B cell (primary cell): ENCODE measurements around the gene ALDH1A2. TPM values are rescaled to one million over a fixed set of nuclear protein-coding genes. Genes with fewer than 3 reads are reported as not detected.

Experiments
- ATAC-seq: fragments of 200-7000 bp; cut with Tn5 transposase; one replicate; pipeline ENCODE4 v1.10.0; 2021; ENCODE audit warnings: low read depth, mild to moderate bottlenecking, moderate number of reproducible peaks, moderate library complexity
- CTCF ChIA-PET: fragments of 350-600 bp; sonication (Branson Sonifier 250); formaldehyde crosslinking; loops from one replicate; lab custom pipeline; 2021; ENCODE audit warnings: antibody characterized with exemption, inconsistent platforms; lab: Charles Lee
- POLR2A ChIA-PET: fragments of 350-600 bp; sonication (Branson Sonifier 250); formaldehyde crosslinking; loops from one replicate; lab custom pipeline; 2021; ENCODE audit warnings: antibody characterized with exemption; lab: Charles Lee
- DNase-seq: peaks from one replicate; pipeline ENCODE4 v3.0.0; 2013
- H2AFZ ChIP-seq: 2 replicates; pipeline ENCODE4 v1.6.1; 2012; ENCODE audit warnings: mild to moderate bottlenecking, low read depth, low read length; ENCODE audit not compliant: insufficient read depth, poor library complexity, severe bottlenecking
- H3K27ac ChIP-seq, 2 donors: 1 replicate in 1 of 2; 2 replicates in 1 of 2; pipeline ENCODE4 v1.5.1; 2012 to 2013; ENCODE audit warnings: low read length in 2 of 2, mild to moderate bottlenecking in 2 of 2, moderate library complexity in 1 of 2
- H3K27me3 ChIP-seq, 4 experiments: fragments of 200-600 bp in 1 of 4; sonication (generic) in 1 of 4; replicated peaks in 1 of 4; 1 replicate in 2 of 4; 2 replicates in 2 of 4; pipeline versions ENCODE4 v1.6.1 to v1.7.0; 2013 to 2016; ENCODE audit warnings: low read length in 3 of 4, mild to moderate bottlenecking in 2 of 4, mixed read lengths in 1 of 4, moderate library complexity in 1 of 4; ENCODE audit not compliant: insufficient read depth in 4 of 4, control insufficient read depth in 3 of 4; ENCODE audit errors: control extremely low read depth in 1 of 4
- H3K36me3 ChIP-seq, 2 experiments: replicated peaks in 1 of 2; 1 replicate in 1 of 2; 2 replicates in 1 of 2; pipeline versions ENCODE4 v1.6.1 to v1.7.1; 2013; ENCODE audit warnings: low read length in 1 of 2; ENCODE audit not compliant: insufficient read depth in 2 of 2, control insufficient read depth in 1 of 2; ENCODE audit errors: control extremely low read depth in 1 of 2, extremely low read depth in 1 of 2
- H3K4me1 ChIP-seq, 2 donors: fragments of 200-600 bp in 1 of 2; sonication (generic) in 1 of 2; 1 replicate in 1 of 2; 2 replicates in 1 of 2; pipeline versions ENCODE4 v1.5.1 to v1.6.1; 2013 to 2017; ENCODE audit warnings: low read length in 2 of 2; ENCODE audit not compliant: control insufficient read depth in 2 of 2, insufficient read depth in 2 of 2
- H3K4me2 ChIP-seq: replicated peaks from 2 replicates; pipeline ENCODE3; 2012; ENCODE audit warnings: mild to moderate bottlenecking, low read depth, low read length; ENCODE audit not compliant: poor library complexity, severe bottlenecking
- H3K4me3 ChIP-seq, 5 experiments: fragments of 200-600 bp in 1 of 5; sonication (generic) in 1 of 5; 1 replicate in 3 of 5; 2 replicates in 2 of 5; pipeline versions ENCODE4 v1.5.1 to v1.7.0; 2011 to 2016; ENCODE audit warnings: low read length in 4 of 5, mild to moderate bottlenecking in 4 of 5, low read depth in 2 of 5, control low read depth in 1 of 5, moderate library complexity in 1 of 5; ENCODE audit not compliant: insufficient read depth in 1 of 5; ENCODE audit errors: control extremely low read depth in 1 of 5, extremely low read depth in 1 of 5
- H3K79me2 ChIP-seq: fragments of 200-600 bp; sonication (generic); one replicate; pipeline ENCODE4 v1.6.0; 2016; ENCODE audit warnings: low read length; ENCODE audit not compliant: control insufficient read depth, insufficient read depth
- H3K9ac ChIP-seq: fragments of 200-600 bp; sonication (generic); 2 replicates; pipeline ENCODE4 v1.6.1; 2017; ENCODE audit warnings: mild to moderate bottlenecking, low read length, moderate library complexity
- H3K9me3 ChIP-seq, 3 donors: one replicate each; pipeline versions ENCODE4 v1.6.1 to v1.7.1; 2013; ENCODE audit warnings: low read length in 2 of 3; ENCODE audit not compliant: control insufficient read depth in 2 of 3, insufficient read depth in 1 of 3; ENCODE audit errors: control extremely low read depth in 1 of 3
- H4K20me1 ChIP-seq: 2 replicates; pipeline ENCODE4 v1.6.0; 2012; ENCODE audit warnings: mild to moderate bottlenecking, low read length; ENCODE audit not compliant: insufficient read depth, control insufficient read depth, poor library complexity, severe bottlenecking
- H3K27ac Mint-ChIP-seq: one replicate; pipeline ENCODE4 v1.8.0; 2021; ENCODE audit warnings: mixed read lengths
- H3K27me3 Mint-ChIP-seq: one replicate; pipeline ENCODE4 v1.8.0; 2021; ENCODE audit warnings: mixed read lengths
- H3K4me1 Mint-ChIP-seq: one replicate; pipeline ENCODE4 v1.8.0; 2021; ENCODE audit warnings: mixed read lengths
- H3K4me3 Mint-ChIP-seq: one replicate; pipeline ENCODE4 v1.8.0; 2021; ENCODE audit warnings: mixed read lengths
- H3K9me3 Mint-ChIP-seq: one replicate; pipeline ENCODE4 v1.8.0; 2022; ENCODE audit warnings: mixed read lengths; ENCODE audit not compliant: insufficient read depth
- EZH2 ChIP-seq: IDR thresholded peaks from 2 replicates; pipeline ENCODE4 v1.6.1; 2012; ENCODE audit warnings: borderline replicate concordance, low read depth, mild to moderate bottlenecking, moderate library complexity, low read length; ENCODE audit not compliant: insufficient read depth, poor library complexity, severe bottlenecking
- WGBS: methylation state at CpG from one replicate; pipeline ENCODE4 v1.1.5; 2013; ENCODE audit warnings: missing lambda C conversion rate; ENCODE audit not compliant: insufficient coverage; 5-methylcytosine and 5-hydroxymethylcytosine counted together
- intact Hi-C: fragments of 100-400 bp; cut with micrococcal nuclease; formaldehyde crosslinking; loops from one replicate; pipeline ENCODE4 v1.10.0; 2022
- polyA plus RNA-seq: library from polyadenylated mRNA; depleted of rRNA; stranded (reverse); fragments of >200 nt; gene quantifications from 2 replicates; pipeline ENCODE4 v1.2.3, GENCODE V29; 2012
- total RNA-seq, 2 donors: library from RNA; stranded (reverse); fragments of 120-200 nt in 1 of 2; gene quantifications; 1 replicate in 1 of 2; 2 replicates in 1 of 2; pipeline versions ENCODE4 v1.2.3 to v1.2.4, GENCODE V29; 2013 to 2022
- TF ChIP-seq, protein P1 (sequence below): fragments of 200-600 bp; IDR thresholded peaks from one replicate; pipeline ENCODE4 v1.8.0; 2022; ENCODE audit warnings: antibody characterized with exemption, mild to moderate bottlenecking

ALDH1A2 gene
- total and polyA plus RNA-seq, 2 donors (not counting 1 experiment from before 2014, with no cell fraction given) = not detected

DNA sequence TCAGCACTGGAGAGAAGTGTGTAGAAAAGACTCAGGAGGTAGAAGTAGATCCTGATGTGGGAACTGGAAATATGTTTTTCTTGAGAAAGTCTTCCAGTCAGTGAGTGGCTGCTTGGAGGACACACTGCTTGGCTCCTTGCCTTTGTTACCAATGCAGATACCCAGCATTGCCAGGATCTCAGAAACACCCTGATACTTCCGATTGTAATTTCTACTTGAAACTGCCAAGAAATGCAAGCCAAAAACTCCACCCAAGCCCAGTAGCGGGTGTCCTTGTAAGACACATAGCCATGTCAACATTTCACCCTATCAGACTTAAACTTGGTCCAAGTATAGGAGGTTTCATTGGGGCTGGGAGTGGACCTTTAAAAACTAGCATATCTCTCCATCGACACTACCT lies 141.8 kb downstream of the ALDH1A2 start:
- H3K79me2 ChIP-seq = no peaks in the 10 kb centered on the region
- ATAC-seq = no peak
- Mint-ChIP-seq H3K27me3 (peaks cover 20% of the 10 kb centered on the region), H3K4me3 (no peak overlapping the region), H3K27ac (no peak overlapping the region), H3K9me3 (no peaks in the 10 kb centered on the region), H3K4me1 (no peaks in the 10 kb centered on the region)
- no peak overlapping the region for H3K27ac ChIP-seq
- ChIA-PET CTCF (no interaction called here), POLR2A (no interaction called here)
- no peak overlapping the region for H3K4me2 ChIP-seq
- H3K36me3 ChIP-seq = no peaks in the 10 kb centered on the region
- no peak for TF ChIP-seq EZH2
- TF ChIP-seq, protein P1, sequence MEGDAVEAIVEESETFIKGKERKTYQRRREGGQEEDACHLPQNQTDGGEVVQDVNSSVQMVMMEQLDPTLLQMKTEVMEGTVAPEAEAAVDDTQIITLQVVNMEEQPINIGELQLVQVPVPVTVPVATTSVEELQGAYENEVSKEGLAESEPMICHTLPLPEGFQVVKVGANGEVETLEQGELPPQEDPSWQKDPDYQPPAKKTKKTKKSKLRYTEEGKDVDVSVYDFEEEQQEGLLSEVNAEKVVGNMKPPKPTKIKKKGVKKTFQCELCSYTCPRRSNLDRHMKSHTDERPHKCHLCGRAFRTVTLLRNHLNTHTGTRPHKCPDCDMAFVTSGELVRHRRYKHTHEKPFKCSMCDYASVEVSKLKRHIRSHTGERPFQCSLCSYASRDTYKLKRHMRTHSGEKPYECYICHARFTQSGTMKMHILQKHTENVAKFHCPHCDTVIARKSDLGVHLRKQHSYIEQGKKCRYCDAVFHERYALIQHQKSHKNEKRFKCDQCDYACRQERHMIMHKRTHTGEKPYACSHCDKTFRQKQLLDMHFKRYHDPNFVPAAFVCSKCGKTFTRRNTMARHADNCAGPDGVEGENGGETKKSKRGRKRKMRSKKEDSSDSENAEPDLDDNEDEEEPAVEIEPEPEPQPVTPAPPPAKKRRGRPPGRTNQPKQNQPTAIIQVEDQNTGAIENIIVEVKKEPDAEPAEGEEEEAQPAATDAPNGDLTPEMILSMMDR = no peak
- no peak for DNase-seq
- no peak overlapping the region for H3K4me3 ChIP-seq
- H3K4me1 ChIP-seq = no peaks in the 10 kb centered on the region
- no peaks in the 10 kb centered on the region for H4K20me1 ChIP-seq
- intact Hi-C loops = no loop called here
- no peaks in the 10 kb centered on the region for H3K27me3 ChIP-seq
- WGBS = 86% methylated on average over 1 of the region's 3 CpGs
- H3K9me3 ChIP-seq = no peaks in the 10 kb centered on the region
- no peak overlapping the region for H3K9ac ChIP-seq
- no peak overlapping the region for H2AFZ ChIP-seq

- no peak for DNase-seq
- ATAC-seq = no peak
- Histone ChIP-seq H3K9ac (no peak overlapping the region), H2AFZ (no peak overlapping the region), H3K36me3 (no peaks in the 10 kb centered on the region), H3K27me3 (no peaks in the 10 kb centered on the region), H3K79me2 (no peaks in the 10 kb centered on the region), H3K9me3 (no peaks in the 10 kb centered on the region), H3K4me3 (no peak overlapping the region), H3K4me1 (no peaks in the 10 kb centered on the region), H3K4me2 (no peak overlapping the region), H4K20me1 (no peaks in the 10 kb centered on the region), H3K27ac (no peak overlapping the region)
- H3K4me3 Mint-ChIP-seq = no peak overlapping the region
- no peaks in the 10 kb centered on the region for H3K9me3 Mint-ChIP-seq
- intact Hi-C loops = no loop called here
- POLR2A ChIA-PET = no interaction called here
- CTCF ChIA-PET = no interaction called here
- TF ChIP-seq, protein P1 = no peak
- no peak for TF ChIP-seq EZH2
- no peak overlapping the region for H3K27ac Mint-ChIP-seq
- H3K4me1 Mint-ChIP-seq = no peaks in the 10 kb centered on the region
- peaks cover 20% of the 10 kb centered on the region for H3K27me3 Mint-ChIP-seq
- WGBS = no CpG with 5 or more reads among the region's 1 CpG
These were observed 142.2 kb downstream of the ALDH1A2 start for GRCh38 chr15:57923306-57923705.
